Stomach smooth muscle (tissue), 2 donors: ENCODE data around the gene PIGR.
A peak's percentile ranks its signal among the peaks of the same experiment; 100 is the strongest.

Experiments used
- H3K27ac ChIP-seq: one replicate; pipeline ENCODE4 v1.7.0; 2013; ENCODE audit warnings: mild to moderate bottlenecking, low read length, inconsistent platforms
- H3K27me3 ChIP-seq, 2 donors: one replicate each; pipeline ENCODE4 v1.7.0; 2013; ENCODE audit warnings: low read length in 2 of 2; ENCODE audit not compliant: insufficient read depth in 2 of 2, control insufficient read depth in 1 of 2
- H3K36me3 ChIP-seq, 2 donors: one replicate each; pipeline ENCODE4 v1.7.0; 2013; ENCODE audit warnings: low read length in 2 of 2; ENCODE audit not compliant: control insufficient read depth in 2 of 2, insufficient read depth in 2 of 2
- H3K4me1 ChIP-seq: one replicate; pipeline ENCODE4 v1.7.0; 2013; ENCODE audit warnings: low read length; ENCODE audit not compliant: control insufficient read depth, insufficient read depth
- H3K4me3 ChIP-seq, 2 donors: one replicate each; pipeline ENCODE4 v1.7.0; 2013; ENCODE audit warnings: low read length in 2 of 2
- H3K9ac ChIP-seq, 2 donors: one replicate each; pipeline ENCODE4 v1.7.0; 2013; ENCODE audit warnings: low read length in 2 of 2, mild to moderate bottlenecking in 1 of 2
- H3K9me3 ChIP-seq, 2 donors: one replicate each; pipeline ENCODE4 v1.7.0; 2013; ENCODE audit warnings: low read length in 2 of 2; ENCODE audit not compliant: control insufficient read depth in 2 of 2
- donor health status: healthy.
- donor health status: Pancreatic carcinoma.

PIGR gene, protein sequence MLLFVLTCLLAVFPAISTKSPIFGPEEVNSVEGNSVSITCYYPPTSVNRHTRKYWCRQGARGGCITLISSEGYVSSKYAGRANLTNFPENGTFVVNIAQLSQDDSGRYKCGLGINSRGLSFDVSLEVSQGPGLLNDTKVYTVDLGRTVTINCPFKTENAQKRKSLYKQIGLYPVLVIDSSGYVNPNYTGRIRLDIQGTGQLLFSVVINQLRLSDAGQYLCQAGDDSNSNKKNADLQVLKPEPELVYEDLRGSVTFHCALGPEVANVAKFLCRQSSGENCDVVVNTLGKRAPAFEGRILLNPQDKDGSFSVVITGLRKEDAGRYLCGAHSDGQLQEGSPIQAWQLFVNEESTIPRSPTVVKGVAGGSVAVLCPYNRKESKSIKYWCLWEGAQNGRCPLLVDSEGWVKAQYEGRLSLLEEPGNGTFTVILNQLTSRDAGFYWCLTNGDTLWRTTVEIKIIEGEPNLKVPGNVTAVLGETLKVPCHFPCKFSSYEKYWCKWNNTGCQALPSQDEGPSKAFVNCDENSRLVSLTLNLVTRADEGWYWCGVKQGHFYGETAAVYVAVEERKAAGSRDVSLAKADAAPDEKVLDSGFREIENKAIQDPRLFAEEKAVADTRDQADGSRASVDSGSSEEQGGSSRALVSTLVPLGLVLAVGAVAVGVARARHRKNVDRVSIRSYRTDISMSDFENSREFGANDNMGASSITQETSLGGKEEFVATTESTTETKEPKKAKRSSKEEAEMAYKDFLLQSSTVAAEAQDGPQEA

DNA sequence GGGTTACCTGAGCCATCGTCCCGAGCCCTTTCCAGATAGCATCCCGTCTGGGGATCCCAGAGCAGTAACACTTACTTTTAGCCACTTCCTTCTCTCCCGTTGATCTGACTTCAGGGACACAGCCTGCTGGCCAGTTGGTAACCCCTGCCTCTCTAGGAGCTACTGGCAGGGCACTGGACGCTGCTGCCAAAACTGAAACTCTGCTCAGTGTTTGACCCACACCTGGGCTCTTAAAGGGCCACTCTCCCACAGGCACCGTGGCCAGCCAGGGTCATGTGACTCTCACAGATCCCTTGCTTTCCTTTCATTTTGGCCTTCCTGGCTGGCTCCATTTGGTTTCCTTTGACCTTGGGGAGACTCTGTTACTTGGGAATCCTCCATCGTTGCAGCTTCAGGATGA lies at the start of gene PIGR:
Gene PIGR (minus strand): TSS at position 206 of the 400 bp plus-strand sequence. CDS start 5,935 bp downstream, outside the sequence.
- Histone ChIP-seq H3K9ac (no peak within 1 kb of the TSS), H3K27me3 (peaks cover 0 to 6% of the 10 kb centered on the region in 2 donors), H3K9me3 (peaks cover 4 to 6% of the 10 kb centered on the region in 2 donors), H3K36me3 (no peaks in the 10 kb centered on the region), H3K27ac (no peak within 1 kb of the TSS), H3K4me1 (no peaks in the 10 kb centered on the region), H3K4me3 (peak within 1 kb of the TSS in 1 of 2 donors; percentile 22)

DNA sequence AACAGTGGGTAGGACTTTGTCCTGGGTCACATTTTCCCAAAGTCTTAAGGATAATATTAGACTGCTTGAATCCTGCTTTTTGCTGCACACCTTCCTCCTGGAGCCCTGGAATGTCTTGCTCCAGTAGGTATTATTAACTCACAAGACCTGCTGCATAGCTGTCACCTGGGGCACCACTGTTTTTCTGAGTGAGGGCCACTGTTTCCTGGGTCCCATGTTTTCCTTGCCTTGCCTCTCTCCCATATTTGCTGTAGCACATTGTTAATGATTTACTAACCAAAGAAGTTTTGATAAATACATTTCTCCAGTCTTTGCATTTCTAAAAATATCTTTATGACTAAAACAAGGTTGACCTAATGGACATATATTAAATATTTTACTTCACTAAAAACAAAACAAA lies 46.5 kb upstream of the PIGR start:
- Histone ChIP-seq H3K27me3 (peaks cover 3 to 6% of the 10 kb centered on the region in 2 donors), H3K4me1 (no peaks in the 10 kb centered on the region), H3K36me3 (no peaks in the 10 kb centered on the region), H3K9me3 (no peaks in the 10 kb centered on the region), H3K27ac (no peak overlapping the region), H3K4me3 (no peak overlapping the region), H3K9ac (no peak overlapping the region)

DNA sequence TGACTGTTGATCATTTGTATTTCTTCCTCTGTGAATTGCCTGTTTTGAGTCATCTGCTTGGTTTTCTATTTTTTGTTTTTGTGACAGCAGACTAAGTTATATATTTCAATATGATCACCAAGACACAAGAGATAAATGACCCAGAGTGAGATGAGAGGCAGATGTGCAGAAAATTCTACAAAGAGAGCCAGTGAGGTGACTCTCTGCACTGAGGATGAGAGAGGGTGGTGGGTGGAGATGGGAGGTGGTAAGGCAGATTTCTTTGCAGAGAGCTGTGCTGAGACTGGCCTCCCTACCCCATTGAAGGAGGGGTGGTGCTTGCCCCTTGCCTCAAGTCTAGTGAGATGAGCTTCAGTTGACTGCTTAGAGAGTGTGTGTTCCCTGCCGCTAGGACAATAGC lies 41.6 kb upstream of the PIGR start:
- Histone ChIP-seq H3K9ac (no peak overlapping the region), H3K4me1 (no peaks in the 10 kb centered on the region), H3K9me3 (no peaks in the 10 kb centered on the region), H3K4me3 (no peak overlapping the region), H3K27ac (no peak overlapping the region), H3K27me3 (peaks cover 7 to 10% of the 10 kb centered on the region in 2 donors), H3K36me3 (no peaks in the 10 kb centered on the region)

DNA sequence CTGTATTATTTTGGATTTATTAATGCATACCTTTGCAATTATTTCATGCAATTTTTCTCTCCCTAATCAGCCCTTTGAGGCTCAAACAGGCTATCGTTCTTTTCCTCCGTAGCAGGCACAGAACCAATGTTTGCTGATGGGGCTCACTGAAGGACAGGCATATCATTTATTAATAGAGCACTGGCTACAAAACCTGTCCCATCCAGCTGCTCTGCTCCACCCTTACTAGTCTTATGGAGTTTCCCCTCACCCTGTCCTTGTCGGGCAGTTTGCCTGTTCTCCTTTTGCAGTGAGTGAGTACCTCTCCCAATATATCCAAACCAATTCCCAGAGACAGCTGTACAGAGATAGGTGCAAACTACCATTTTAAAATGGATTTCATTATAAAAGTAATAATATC lies 40.6 kb upstream of the PIGR start:
- Histone ChIP-seq H3K4me3 (no peak overlapping the region), H3K27ac (no peak overlapping the region), H3K36me3 (no peaks in the 10 kb centered on the region), H3K27me3 (peaks cover 4 to 7% of the 10 kb centered on the region in 2 donors), H3K4me1 (no peaks in the 10 kb centered on the region), H3K9me3 (no peaks in the 10 kb centered on the region), H3K9ac (no peak overlapping the region)

DNA sequence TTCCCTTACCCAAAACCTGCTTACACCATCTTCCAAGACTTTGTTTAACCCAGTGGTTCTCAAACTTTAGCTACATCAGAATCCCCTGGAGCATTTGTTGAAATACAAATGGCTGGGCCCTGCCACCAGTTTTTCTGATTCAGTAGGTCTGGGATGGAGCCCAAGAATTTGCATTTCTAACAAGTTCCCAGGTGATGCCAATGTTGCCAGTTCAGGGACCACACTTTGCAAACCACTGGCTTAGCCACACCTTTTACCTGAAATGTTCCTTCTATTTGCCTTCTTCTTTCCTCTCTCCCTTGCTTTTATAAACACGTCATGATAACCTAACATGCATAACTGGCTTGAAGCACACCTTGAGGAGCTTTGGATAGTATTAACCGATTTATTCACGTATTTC lies 40.1 kb upstream of the PIGR start:
- Histone ChIP-seq H3K27ac (no peak overlapping the region), H3K9me3 (no peaks in the 10 kb centered on the region), H3K27me3 (peaks cover 4 to 7% of the 10 kb centered on the region in 2 donors), H3K36me3 (no peaks in the 10 kb centered on the region), H3K9ac (no peak overlapping the region), H3K4me1 (no peaks in the 10 kb centered on the region), H3K4me3 (no peak overlapping the region)

DNA sequence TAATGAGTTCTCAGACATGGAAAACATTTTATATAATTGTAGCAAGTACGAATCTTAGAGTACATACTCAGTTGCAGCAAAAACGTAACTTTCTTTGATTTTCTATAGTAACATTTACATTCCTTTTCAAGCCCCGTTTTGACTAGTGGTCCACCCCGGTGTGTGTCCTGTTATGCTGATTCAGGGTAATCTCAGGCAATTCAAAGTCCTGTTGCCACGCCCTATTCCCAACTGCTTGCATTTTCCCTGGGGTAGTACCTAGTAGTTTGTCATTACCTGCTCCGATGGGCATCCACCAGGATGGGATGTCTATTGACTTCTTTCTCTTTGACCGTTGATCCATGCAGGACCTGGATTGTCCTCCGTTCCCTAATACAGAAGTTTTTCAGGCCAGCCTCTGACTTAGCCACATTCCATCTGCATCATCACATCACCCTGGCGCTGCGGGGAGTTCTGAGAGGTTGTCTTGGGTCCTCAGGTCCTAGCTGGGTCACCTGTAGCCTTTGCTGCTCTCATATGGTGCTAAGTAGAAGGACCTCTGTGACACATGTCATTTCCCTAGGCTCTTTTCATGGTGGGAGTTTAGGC lies 39.0 kb upstream of the PIGR start:
- Histone ChIP-seq H3K4me1 (no peaks in the 10 kb centered on the region), H3K9me3 (no peaks in the 10 kb centered on the region), H3K27me3 (peaks cover 7 to 8% of the 10 kb centered on the region in 2 donors), H3K27ac (no peak overlapping the region), H3K36me3 (no peaks in the 10 kb centered on the region), H3K9ac (no peak overlapping the region), H3K4me3 (no peak overlapping the region)

- Histone ChIP-seq H3K4me1 (no peaks in the 10 kb centered on the region), H3K27ac (no peak overlapping the region), H3K27me3 (peaks cover 6 to 8% of the 10 kb centered on the region in 2 donors), H3K4me3 (no peak overlapping the region), H3K36me3 (no peaks in the 10 kb centered on the region), H3K9ac (no peak overlapping the region), H3K9me3 (no peaks in the 10 kb centered on the region)
Observed at GRCh38 chr1:206982216-206982615, 36.0 kb upstream of the PIGR start.

GRCh38 chr1:206979379-206980043 lies 33.2 kb upstream of the PIGR start:
- H3K36me3 ChIP-seq, result no peaks in the 10 kb centered on the region
- no peak overlapping the region for H3K27ac ChIP-seq
- H3K9me3 ChIP-seq, result no peaks in the 10 kb centered on the region
- H3K4me1 ChIP-seq, result no peaks in the 10 kb centered on the region
- H3K27me3 ChIP-seq, result peaks cover 4 to 6% of the 10 kb centered on the region in 2 donors
- H3K4me3 ChIP-seq, result no peak overlapping the region
- no peak overlapping the region for H3K9ac ChIP-seq

DNA sequence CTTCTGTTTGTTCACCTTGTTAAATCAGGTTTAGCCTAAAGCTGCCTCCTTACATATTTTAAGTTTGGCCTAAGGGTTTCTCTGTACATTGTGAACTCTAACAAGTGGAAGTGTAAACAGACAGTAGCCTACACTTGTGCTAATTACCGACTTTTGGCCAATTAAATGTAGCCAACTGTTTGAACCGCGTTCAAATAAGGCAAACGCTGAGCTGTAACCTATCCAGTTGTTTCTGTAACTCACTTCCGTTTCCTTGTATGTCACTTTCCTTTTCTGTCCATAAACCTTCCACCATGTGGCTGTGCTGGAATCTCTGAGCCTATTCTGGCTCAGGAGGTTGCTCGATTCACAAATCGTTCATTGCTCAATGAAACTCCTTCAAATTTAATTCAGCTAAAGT lies 32.0 kb upstream of the PIGR start:
- Histone ChIP-seq H3K27ac (no peak overlapping the region), H3K36me3 (no peaks in the 10 kb centered on the region), H3K4me1 (no peaks in the 10 kb centered on the region), H3K4me3 (no peak overlapping the region), H3K9ac (no peak overlapping the region), H3K9me3 (no peaks in the 10 kb centered on the region), H3K27me3 (peaks cover 4 to 6% of the 10 kb centered on the region in 2 donors)

- Histone ChIP-seq H3K27me3 (peaks cover under 1 to 3% of the 10 kb centered on the region in 2 donors), H3K4me1 (no peaks in the 10 kb centered on the region), H3K9me3 (no peaks in the 10 kb centered on the region), H3K36me3 (no peaks in the 10 kb centered on the region), H3K4me3 (no peak overlapping the region), H3K27ac (no peak overlapping the region), H3K9ac (no peak overlapping the region)
Observed at GRCh38 chr1:206975306-206975705, 29.0 kb upstream of the PIGR start.
